Measurements from ENCODE around the gene USPL1. TPM values are rescaled to one million over a fixed set of nuclear protein-coding genes. Genes with fewer than 3 reads are reported as not detected.
"Not testable (repeated sequence)": the region's sequence is repeated elsewhere in the genome, so short reads cannot be mapped to it uniquely, and the experiment has no call there.

The USPL1 gene
- total RNA-seq, 2 donors from 2014 or later: 18.6 to 25.6 TPM

- H3K36me3 Mint-ChIP-seq: peaks cover 14% of the 10 kb centered on the region
- H3K4me1 Mint-ChIP-seq (ENCODE audit: low read depth in 2 of 2): peaks cover 16% of the 10 kb centered on the region in 2 donors
- DNase-seq (ENCODE audit: low spot score) (no peak), ATAC-seq (no peak)
- no peak overlapping the region for H3K4me3 Mint-ChIP-seq
- no peaks in the 10 kb centered on the region for H3K27me3 Mint-ChIP-seq
- no peaks in the 10 kb centered on the region for H3K9me3 Mint-ChIP-seq
- H3K27ac Mint-ChIP-seq: no peak overlapping the region
Observed at GRCh38 chr13:30622551-30622950, 4.8 kb downstream of the USPL1 start.

- H3K9me3 Mint-ChIP-seq: no peaks in the 10 kb centered on the region
- DNase-seq (ENCODE audit: low spot score) (no peak), ATAC-seq (no peak)
- H3K4me3 Mint-ChIP-seq: no peak overlapping the region
- peaks cover 19 to 20% of the 10 kb centered on the region in 2 donors for H3K4me1 Mint-ChIP-seq (ENCODE audit: low read depth in 2 of 2)
- peak overlapping the region in 1 of 2 donors; percentile 56 for H3K27ac Mint-ChIP-seq
- H3K27me3 Mint-ChIP-seq: no peaks in the 10 kb centered on the region
- peaks cover 14% of the 10 kb centered on the region for H3K36me3 Mint-ChIP-seq
Observed at GRCh38 chr13:30623392-30623791, 5.7 kb downstream of the USPL1 start.

- ATAC-seq (no peak), DNase-seq (ENCODE audit: low spot score) (no peak)
- Mint-ChIP-seq H3K4me3 (no peak overlapping the region), H3K27me3 (no peaks in the 10 kb centered on the region), H3K27ac (peak overlapping the region in 1 of 2 donors; percentile 11), H3K36me3 (peaks cover 14% of the 10 kb centered on the region), H3K4me1 (ENCODE audit: low read depth in 2 of 2) (peaks cover 26 to 28% of the 10 kb centered on the region in 2 donors), H3K9me3 (no peaks in the 10 kb centered on the region)
Observed at GRCh38 chr13:30624630-30625029, 6.9 kb downstream of the USPL1 start.

- ATAC-seq (peak in 1 of 2 donors; percentile 13), DNase-seq (ENCODE audit: low spot score) (no peak)
- Mint-ChIP-seq H3K4me3 (no peak overlapping the region), H3K27ac (no peak overlapping the region), H3K27me3 (no peaks in the 10 kb centered on the region), H3K4me1 (ENCODE audit: low read depth in 2 of 2) (peaks cover 25 to 38% of the 10 kb centered on the region in 2 donors), H3K36me3 (peaks cover 26% of the 10 kb centered on the region), H3K9me3 (no peaks in the 10 kb centered on the region)
Observed at GRCh38 chr13:30629527-30629926, 11.8 kb downstream of the USPL1 start.

- Mint-ChIP-seq H3K36me3 (peaks cover 36% of the 10 kb centered on the region), H3K27ac (no peak overlapping the region)
- ATAC-seq: no peak
Observed at GRCh38 chr13:30633861-30634260, 16.1 kb downstream of the USPL1 start.

GRCh38 chr13:30634838-30635237 is 17.1 kb downstream of the USPL1 start:
- Mint-ChIP-seq H3K4me1 (ENCODE audit: low read depth in 2 of 2) (peaks cover 28 to 34% of the 10 kb centered on the region in 2 donors), H3K9me3 (no peaks in the 10 kb centered on the region), H3K27me3 (no peaks in the 10 kb centered on the region), H3K36me3 (peaks cover 36% of the 10 kb centered on the region), H3K4me3 (no peak overlapping the region), H3K27ac (no peak overlapping the region)
- ATAC-seq: no peak
- DNase-seq (ENCODE audit: low spot score): no peak

More at GRCh38 chr13:30633861-30634260, 16.1 kb downstream of the USPL1 start:
- no peak for DNase-seq (ENCODE audit: low spot score)
- Mint-ChIP-seq H3K4me3 (no peak overlapping the region), H3K4me1 (ENCODE audit: low read depth in 2 of 2) (peaks cover 31 to 38% of the 10 kb centered on the region in 2 donors), H3K27me3 (no peaks in the 10 kb centered on the region), H3K9me3 (no peaks in the 10 kb centered on the region)

- no peak for ATAC-seq
- DNase-seq (ENCODE audit: low spot score): no peak
- Mint-ChIP-seq H3K27me3 (no peaks in the 10 kb centered on the region), H3K9me3 (no peaks in the 10 kb centered on the region), H3K36me3 (peaks cover 43% of the 10 kb centered on the region), H3K4me3 (no peak overlapping the region), H3K27ac (no peak overlapping the region), H3K4me1 (ENCODE audit: low read depth in 2 of 2) (peaks cover 34 to 35% of the 10 kb centered on the region in 2 donors)
Observed at GRCh38 chr13:30638301-30638700, 20.6 kb downstream of the USPL1 start.

GRCh38 chr13:30639671-30640070 is 22.0 kb downstream of the USPL1 start:
- no peak overlapping the region for H3K27ac Mint-ChIP-seq
- no peaks in the 10 kb centered on the region for H3K9me3 Mint-ChIP-seq
- no peaks in the 10 kb centered on the region for H3K27me3 Mint-ChIP-seq
- no peak overlapping the region for H3K4me3 Mint-ChIP-seq
- ATAC-seq (no peak), DNase-seq (ENCODE audit: low spot score) (no peak)
- H3K4me1 Mint-ChIP-seq (ENCODE audit: low read depth in 2 of 2): peaks cover 27 to 29% of the 10 kb centered on the region in 2 donors
- H3K36me3 Mint-ChIP-seq: peaks cover 34% of the 10 kb centered on the region

GRCh38 chr13:30641173-30641572 is 23.5 kb downstream of the USPL1 start:
- Mint-ChIP-seq H3K4me1 (ENCODE audit: low read depth in 2 of 2) (peaks cover 16 to 22% of the 10 kb centered on the region in 2 donors), H3K36me3 (peaks cover 25% of the 10 kb centered on the region), H3K27ac (peak overlapping the region in 1 of 2 donors; percentile 37)
- H3K9me3 Mint-ChIP-seq; ATAC-seq; H3K27me3 Mint-ChIP-seq; DNase-seq (ENCODE audit: low spot score); H3K4me3 Mint-ChIP-seq: not testable (repeated sequence)

GRCh38 chr13:30645629-30646028 is 27.9 kb downstream of the USPL1 start:
- no peak for DNase-seq (ENCODE audit: low spot score)
- no peak overlapping the region for H3K27ac Mint-ChIP-seq
- H3K36me3 Mint-ChIP-seq: peaks cover 36% of the 10 kb centered on the region
- no peaks in the 10 kb centered on the region for H3K9me3 Mint-ChIP-seq
- H3K27me3 Mint-ChIP-seq: no peaks in the 10 kb centered on the region
- H3K4me1 Mint-ChIP-seq (ENCODE audit: low read depth in 2 of 2): peaks cover 19 to 20% of the 10 kb centered on the region in 2 donors
- ATAC-seq: no peak
- H3K4me3 Mint-ChIP-seq: no peak overlapping the region

- DNase-seq (ENCODE audit: low spot score) (no peak), ATAC-seq (no peak)
- no peak overlapping the region for H3K4me3 Mint-ChIP-seq
- peaks cover 25% of the 10 kb centered on the region for H3K36me3 Mint-ChIP-seq
- H3K27ac Mint-ChIP-seq: peak overlapping the region in 1 of 2 donors; percentile 4
- H3K27me3 Mint-ChIP-seq: no peaks in the 10 kb centered on the region
- H3K9me3 Mint-ChIP-seq: no peaks in the 10 kb centered on the region
- peaks cover 14 to 23% of the 10 kb centered on the region in 2 donors for H3K4me1 Mint-ChIP-seq (ENCODE audit: low read depth in 2 of 2)
Observed at GRCh38 chr13:30647420-30647819, 29.7 kb downstream of the USPL1 start.

GRCh38 chr13:30647824-30648521 is 30.3 kb downstream of the USPL1 start:
- peaks cover 19% of the 10 kb centered on the region for H3K36me3 Mint-ChIP-seq
- H3K4me1 Mint-ChIP-seq (ENCODE audit: low read depth in 2 of 2): peaks cover 14 to 19% of the 10 kb centered on the region in 2 donors
- H3K27me3 Mint-ChIP-seq: no peaks in the 10 kb centered on the region
- ATAC-seq (no peak), DNase-seq (ENCODE audit: low spot score) (no peak)
- no peak overlapping the region for H3K4me3 Mint-ChIP-seq
- H3K9me3 Mint-ChIP-seq: no peaks in the 10 kb centered on the region
- peak overlapping the region in 1 of 2 donors; percentile 4 for H3K27ac Mint-ChIP-seq

- Mint-ChIP-seq H3K27me3 (no peaks in the 10 kb centered on the region), H3K9me3 (no peaks in the 10 kb centered on the region), H3K4me1 (ENCODE audit: low read depth in 2 of 2) (peaks cover 14 to 25% of the 10 kb centered on the region in 2 donors), H3K4me3 (no peak overlapping the region), H3K27ac (peak overlapping the region in 1 of 2 donors; percentile 2), H3K36me3 (peaks cover 21% of the 10 kb centered on the region)
- ATAC-seq (no peak), DNase-seq (ENCODE audit: low spot score) (no peak)
Observed at GRCh38 chr13:30648522-30649012, 30.8 kb downstream of the USPL1 start.

GRCh38 chr13:30651648-30652047 is 33.9 kb downstream of the USPL1 start:
- Mint-ChIP-seq H3K4me1 (ENCODE audit: low read depth in 2 of 2) (peaks cover 25 to 32% of the 10 kb centered on the region in 2 donors), H3K36me3 (peaks cover 33% of the 10 kb centered on the region), H3K27ac (peak overlapping the region in 1 of 2 donors; percentile 33)
- not testable (repeated sequence) for DNase-seq (ENCODE audit: low spot score); H3K9me3 Mint-ChIP-seq; H3K4me3 Mint-ChIP-seq; ATAC-seq; H3K27me3 Mint-ChIP-seq

Measured in natural killer cell treated with Interleukin-12 subunit alpha and Interleukin-12 subunit beta and Interleukin-15 and Interleukin-18, amount 100 ng/mL, for 72 hours (primary cell).